H9 (cell line): ENCODE results near the gene RND3. TPM values are rescaled to one million over a fixed set of nuclear protein-coding genes. Genes with fewer than 3 reads are reported as not detected.

Experiments
- DNase-seq: peaks from one replicate; pipeline ENCODE4 v3.0.0-alpha.2; 2017
- H2AFZ ChIP-seq: one replicate; pipeline ENCODE4 v1.6.1; 2013; ENCODE audit warnings: mild to moderate bottlenecking, low read length, control low read depth, moderate library complexity
- H2AK5ac ChIP-seq: 2 replicates; pipeline ENCODE4 v1.6.1; 2013; ENCODE audit warnings: low read length, control low read depth, mixed read lengths; ENCODE audit not compliant: insufficient read length
- H2BK120ac ChIP-seq: one replicate; pipeline ENCODE4 v1.6.1; 2013; ENCODE audit warnings: low read depth, mild to moderate bottlenecking, low read length, control low read depth, inconsistent platforms; ENCODE audit not compliant: poor library complexity, severe bottlenecking
- H2BK12ac ChIP-seq: 2 replicates; pipeline ENCODE4 v1.6.1; 2013; ENCODE audit warnings: low read length, control low read depth, mixed read lengths, low read depth; ENCODE audit not compliant: insufficient read length
- H2BK15ac ChIP-seq: 2 replicates; pipeline ENCODE4 v1.6.1; 2013; ENCODE audit warnings: low read depth, low read length, control low read depth
- H2BK20ac ChIP-seq: one replicate; pipeline ENCODE4 v1.6.1; 2013; ENCODE audit warnings: low read depth, mild to moderate bottlenecking, low read length, control low read depth, inconsistent platforms; ENCODE audit not compliant: poor library complexity, severe bottlenecking
- H2BK5ac ChIP-seq: 2 replicates; pipeline ENCODE4 v1.6.1; 2013; ENCODE audit warnings: low read length, control low read depth, mixed read lengths; ENCODE audit not compliant: insufficient read length
- H3K14ac ChIP-seq: 2 replicates; pipeline ENCODE4 v1.6.1; 2013; ENCODE audit warnings: low read length, control low read depth; ENCODE audit not compliant: insufficient read depth
- H3K18ac ChIP-seq: 2 replicates; pipeline ENCODE4 v1.6.1; 2013; ENCODE audit warnings: low read depth, mild to moderate bottlenecking, mixed read lengths, low read length, control low read depth; ENCODE audit not compliant: insufficient read length
- H3K23ac ChIP-seq: 2 replicates; pipeline ENCODE4 v1.6.1; 2013; ENCODE audit warnings: low read length, control low read depth, mixed read lengths, low read depth; ENCODE audit not compliant: insufficient read length
- H3K23me2 ChIP-seq: 2 replicates; pipeline ENCODE4 v1.6.1; 2013; ENCODE audit warnings: low read depth, mild to moderate bottlenecking, mixed read lengths, low read length, control low read depth; ENCODE audit not compliant: insufficient read length, poor library complexity, severe bottlenecking
- H3K27ac ChIP-seq: 2 replicates; pipeline ENCODE4 v1.5.1; 2013; ENCODE audit warnings: low read length, control low read depth, mixed read lengths, low read depth; ENCODE audit not compliant: insufficient read length
- H3K27me3 ChIP-seq: 2 replicates; pipeline ENCODE4 v1.6.1; 2013; ENCODE audit warnings: low read length, control low read depth, inconsistent platforms; ENCODE audit not compliant: insufficient read depth
- H3K4ac ChIP-seq: 2 replicates; pipeline ENCODE4 v1.6.1; 2013; ENCODE audit warnings: low read depth, mild to moderate bottlenecking, control low read depth, inconsistent platforms, low read length, moderate library complexity
- H3K4me1 ChIP-seq: 2 replicates; pipeline ENCODE4 v1.6.1; 2013; ENCODE audit warnings: low read length, control low read depth, inconsistent platforms; ENCODE audit not compliant: insufficient read depth
- H3K4me2 ChIP-seq: 2 replicates; pipeline ENCODE4 v1.6.1; 2013; ENCODE audit warnings: low read length, control low read depth, mixed read lengths; ENCODE audit not compliant: insufficient read length, insufficient read depth
- H3K56ac ChIP-seq: 2 replicates; pipeline ENCODE4 v1.6.1; 2013; ENCODE audit warnings: low read depth, mild to moderate bottlenecking, mixed read lengths, low read length, control low read depth; ENCODE audit not compliant: insufficient read length
- H3K79me1 ChIP-seq: 2 replicates; pipeline ENCODE4 v1.6.1; 2013; ENCODE audit warnings: low read depth, mild to moderate bottlenecking, moderate library complexity, low read length, control low read depth, inconsistent platforms; ENCODE audit not compliant: insufficient read depth, poor library complexity, severe bottlenecking
- H3K79me2 ChIP-seq: 2 replicates; pipeline ENCODE4 v1.6.1; 2013; ENCODE audit warnings: low read length, control low read depth, inconsistent platforms; ENCODE audit not compliant: insufficient read depth
- H3K9ac ChIP-seq: 2 replicates; pipeline ENCODE4 v1.6.1; 2013; ENCODE audit warnings: low read length, control low read depth, mixed read lengths; ENCODE audit not compliant: insufficient read length; ENCODE audit errors: extremely low read depth
- H3K9me3 ChIP-seq: one replicate; pipeline ENCODE4 v1.6.1; 2013; ENCODE audit warnings: low read depth, low read length, inconsistent platforms; ENCODE audit not compliant: control insufficient read depth
- H3T11ph ChIP-seq: one replicate; pipeline ENCODE4 v1.6.1; 2013; ENCODE audit warnings: mild to moderate bottlenecking, low read length, control low read depth, inconsistent platforms
- H4K20me1 ChIP-seq: one replicate; pipeline ENCODE4 v1.6.1; 2013; ENCODE audit not compliant: control insufficient read depth, insufficient read length, insufficient read depth
- H4K5ac ChIP-seq: 2 replicates; pipeline ENCODE4 v1.6.1; 2013; ENCODE audit warnings: low read depth, mild to moderate bottlenecking, mixed read lengths, low read length, control low read depth; ENCODE audit not compliant: insufficient read length
- H4K8ac ChIP-seq: replicated peaks from 2 replicates; pipeline ENCODE4 v1.6.1; 2013; ENCODE audit warnings: low read length, control low read depth, mixed read lengths, low read depth; ENCODE audit not compliant: insufficient read length
- H4K91ac ChIP-seq: 2 replicates; pipeline ENCODE4 v1.6.1; 2013; ENCODE audit warnings: low read depth, mild to moderate bottlenecking, moderate library complexity, mixed read lengths, low read length, control low read depth; ENCODE audit not compliant: insufficient read length
- H3K27ac Mint-ChIP-seq, 3 experiments: 2 replicates in 2 of 3; 3 replicates in 1 of 3; pipeline ENCODE4 v1.8.0; 2020 to 2021; ENCODE audit warnings: mixed read lengths in 3 of 3, mild to moderate bottlenecking in 1 of 3, moderate library complexity in 1 of 3
- H3K27me3 Mint-ChIP-seq: 2 replicates; pipeline ENCODE4 v1.8.0; 2021; ENCODE audit warnings: low read depth, mild to moderate bottlenecking, moderate library complexity, mixed read lengths
- H3K36me3 Mint-ChIP-seq, 3 experiments: 2 replicates in 2 of 3; 3 replicates in 1 of 3; pipeline ENCODE4 v1.8.0; 2020 to 2021; ENCODE audit warnings: low read depth in 3 of 3, mixed read lengths in 3 of 3; ENCODE audit not compliant: insufficient read depth in 1 of 3
- H3K4me1 Mint-ChIP-seq, 2 experiments: 2 replicates each; pipeline ENCODE4 v1.8.0; 2020; ENCODE audit warnings: mixed read lengths in 2 of 2
- H3K4me3 Mint-ChIP-seq, 2 experiments: 2 replicates in 1 of 2; 3 replicates in 1 of 2; pipeline ENCODE4 v1.8.0; 2020 to 2021; ENCODE audit warnings: mild to moderate bottlenecking in 2 of 2, mixed read lengths in 2 of 2, moderate library complexity in 1 of 2
- H3K9me3 Mint-ChIP-seq, 2 experiments: 2 replicates in 1 of 2; 3 replicates in 1 of 2; pipeline ENCODE4 v1.8.0; 2020; ENCODE audit warnings: mild to moderate bottlenecking in 2 of 2, mixed read lengths in 2 of 2, moderate library complexity in 1 of 2
- CTCF ChIP-seq: fragments of 200-600 bp; sonication (generic); conservative IDR thresholded peaks from 3 replicates; pipeline ENCODE4 v1.8.0; 2021; ENCODE audit warnings: antibody characterized with exemption, mild to moderate bottlenecking
- WGBS: extraction: QIAGEN DNeasy Blood & Tissue Kit; methylation state at CpG from one replicate; pipeline ENCODE4 v1.1.7; 2013; ENCODE audit warnings: missing lambda C conversion rate, low lambda C conversion rate, mixed read lengths; ENCODE audit not compliant: insufficient read length; ENCODE audit errors: extremely low coverage; 5-methylcytosine and 5-hydroxymethylcytosine counted together
- total RNA-seq: library from RNA; stranded (reverse); gene quantifications from 2 replicates; pipeline ENCODE4 v1.2.1, GENCODE V29; 2021

Gene RND3
- total RNA-seq, 1 experiment from 2014 or later, result 62.6 TPM

DNA sequence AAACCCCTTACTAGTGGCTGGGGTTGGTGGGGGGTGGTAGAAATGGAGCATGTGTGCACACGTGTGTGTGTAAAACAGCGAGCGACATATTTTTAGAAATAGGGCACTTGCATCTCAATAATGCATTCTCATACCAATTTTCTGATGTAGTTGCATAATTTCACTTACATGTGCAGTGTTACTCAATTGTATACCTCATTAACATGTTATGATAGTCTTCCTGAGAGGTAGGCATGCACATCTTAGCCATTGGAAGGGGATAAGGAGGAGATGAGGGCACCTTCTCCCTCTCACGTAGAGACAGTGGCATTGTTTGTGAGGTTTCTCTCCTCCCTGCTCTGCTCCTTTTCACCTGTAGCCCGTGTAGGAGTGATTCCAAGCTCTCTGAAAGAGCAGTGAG is 44.6 kb upstream of the RND3 start:
- Histone ChIP-seq H3K27me3 (no peaks in the 10 kb centered on the region), H3K18ac (no peak overlapping the region), H3K79me2 (no peaks in the 10 kb centered on the region), H2BK5ac (no peak overlapping the region), H2BK120ac (no peak overlapping the region), H2BK20ac (no peak overlapping the region), H3K9ac (no peak overlapping the region), H3K4me1 (peaks cover 9% of the 10 kb centered on the region), H2AK5ac (no peak overlapping the region), H3K79me1 (no peaks in the 10 kb centered on the region), H3K4ac (no peak overlapping the region), H3K4me2 (no peak overlapping the region), H2AFZ (no peak overlapping the region), H3T11ph (no peak overlapping the region), H4K8ac (no peak overlapping the region), H3K23ac (no peak overlapping the region), H4K5ac (no peak overlapping the region), H4K20me1 (no peaks in the 10 kb centered on the region), H3K14ac (no peak overlapping the region), H2BK15ac (no peak overlapping the region), H4K91ac (no peak overlapping the region), H3K9me3 (no peaks in the 10 kb centered on the region), H3K23me2 (no peaks in the 10 kb centered on the region), H2BK12ac (no peak overlapping the region), H3K56ac (no peak overlapping the region), H3K27ac (no peak overlapping the region)
- no CpG with 5 or more reads among the region's 5 CpGs for WGBS
- peaks cover 14 to 16% of the 10 kb centered on the region in 2 experiments; a peak in 4 of 5 replicates for H3K9me3 Mint-ChIP-seq
- H3K27ac Mint-ChIP-seq, result no peak overlapping the region
- DNase-seq, result no peak
- H3K4me3 Mint-ChIP-seq, result no peak overlapping the region
- TF ChIP-seq CTCF, result no peak
- peaks cover 13 to 17% (median 14%) of the 10 kb centered on the region in 3 experiments for H3K36me3 Mint-ChIP-seq
- H3K4me1 Mint-ChIP-seq, result peaks cover 18 to 19% of the 10 kb centered on the region in 2 experiments
- H3K27me3 Mint-ChIP-seq, result no peaks in the 10 kb centered on the region
